CD4-positive, alpha-beta T cell (primary cell): ENCODE data around the gene ASTN2. TPM values are rescaled to one million over a fixed set of nuclear protein-coding genes. Genes with fewer than 3 reads are reported as not detected.

Source experiments
- ATAC-seq: fragments of 200-7000 bp; cut with Tn5 transposase; one replicate; pipeline ENCODE4 v1.10.0; 2022; ENCODE audit warnings: mild to moderate bottlenecking; ENCODE audit not compliant: poor library complexity
- CTCF ChIA-PET: fragments of 350-600 bp; sonication (Branson Sonifier 250); formaldehyde crosslinking; loops from one replicate; lab custom pipeline; 2021; ENCODE audit warnings: antibody characterized with exemption, inconsistent platforms; lab: Charles Lee
- POLR2A ChIA-PET: fragments of 350-600 bp; sonication (Branson Sonifier 250); formaldehyde crosslinking; loops from one replicate; lab custom pipeline; 2021; ENCODE audit warnings: antibody characterized with exemption, inconsistent platforms; lab: Charles Lee
- DNase-seq, 14 experiments: peaks; one replicate each; pipeline ENCODE4 v3.0.0-alpha.2; 2013 to 2020; ENCODE audit warnings: mixed read lengths in 2 of 14
- H3K27ac ChIP-seq, 2 donors: one replicate each; pipeline versions ENCODE4 v1.5.1 to v1.7.0; 2013; ENCODE audit warnings: low read length in 2 of 2, low read depth in 1 of 2, mild to moderate bottlenecking in 1 of 2
- H3K27me3 ChIP-seq, 2 experiments: 1 replicate in 1 of 2; 2 replicates in 1 of 2; pipeline versions ENCODE4 v1.6.1 to v1.7.0; 2013; ENCODE audit warnings: low read length in 2 of 2, control low read depth in 1 of 2, mild to moderate bottlenecking in 1 of 2, moderate library complexity in 1 of 2; ENCODE audit not compliant: insufficient read depth in 2 of 2, control insufficient read depth in 1 of 2
- H3K36me3 ChIP-seq: one replicate; pipeline ENCODE4 v1.6.1; 2013; ENCODE audit warnings: low read length, control low read depth; ENCODE audit not compliant: insufficient read depth
- H3K4me1 ChIP-seq: one replicate; pipeline ENCODE4 v1.6.1; 2013; ENCODE audit warnings: low read length, control low read depth; ENCODE audit not compliant: insufficient read depth
- H3K4me3 ChIP-seq: one replicate; pipeline ENCODE4 v1.5.1; 2013; ENCODE audit warnings: mild to moderate bottlenecking, low read length, moderate library complexity
- H3K9me3 ChIP-seq, 2 experiments: 1 replicate in 1 of 2; 2 replicates in 1 of 2; pipeline versions ENCODE4 v1.6.1 to v1.7.0; 2013; ENCODE audit warnings: low read length in 2 of 2, mild to moderate bottlenecking in 2 of 2, control low read depth in 1 of 2, moderate library complexity in 1 of 2; ENCODE audit not compliant: control insufficient read depth in 1 of 2, insufficient read depth in 1 of 2
- H3K27ac Mint-ChIP-seq: one replicate; pipeline ENCODE4 v1.8.0; 2020; ENCODE audit warnings: mixed read lengths
- H3K27me3 Mint-ChIP-seq: one replicate; pipeline ENCODE4 v1.8.0; 2021; ENCODE audit warnings: mixed read lengths
- H3K36me3 Mint-ChIP-seq: one replicate; pipeline ENCODE4 v1.8.0; 2021; ENCODE audit warnings: low read depth, mixed read lengths
- H3K4me1 Mint-ChIP-seq: one replicate; pipeline ENCODE4 v1.8.0; 2021; ENCODE audit warnings: low read depth, mixed read lengths
- H3K4me3 Mint-ChIP-seq: one replicate; pipeline ENCODE4 v1.8.0; 2020; ENCODE audit warnings: mild to moderate bottlenecking, mixed read lengths
- H3K9me3 Mint-ChIP-seq: one replicate; pipeline ENCODE4 v1.8.0; 2020; ENCODE audit warnings: mixed read lengths
- intact Hi-C, 2 experiments: fragments of 100-400 bp; cut with DNase I in 1 of 2; cut with micrococcal nuclease in 1 of 2; formaldehyde crosslinking; loops; one replicate each; pipeline versions ENCODE4 v1.15.1 to v1.9.0; 2023 to 2025; cut with DNase I, micrococcal nuclease
- total RNA-seq, 174 experiments: library from RNA in 2 of 174; stranded (reverse) in 2 of 174; gene quantifications; one replicate each; pipeline ENCODE4 v1.2.3 and lab custom pipeline; 2021 to 2026
- TF ChIP-seq, protein P1 (sequence below): fragments of 200-600 bp; IDR thresholded peaks from one replicate; pipeline ENCODE4 v1.8.0; 2022; ENCODE audit warnings: antibody characterized with exemption, mild to moderate bottlenecking

The ASTN2 gene
- total RNA-seq, 2 experiments from 2014 or later = 2.3 to 2.4 TPM

DNA sequence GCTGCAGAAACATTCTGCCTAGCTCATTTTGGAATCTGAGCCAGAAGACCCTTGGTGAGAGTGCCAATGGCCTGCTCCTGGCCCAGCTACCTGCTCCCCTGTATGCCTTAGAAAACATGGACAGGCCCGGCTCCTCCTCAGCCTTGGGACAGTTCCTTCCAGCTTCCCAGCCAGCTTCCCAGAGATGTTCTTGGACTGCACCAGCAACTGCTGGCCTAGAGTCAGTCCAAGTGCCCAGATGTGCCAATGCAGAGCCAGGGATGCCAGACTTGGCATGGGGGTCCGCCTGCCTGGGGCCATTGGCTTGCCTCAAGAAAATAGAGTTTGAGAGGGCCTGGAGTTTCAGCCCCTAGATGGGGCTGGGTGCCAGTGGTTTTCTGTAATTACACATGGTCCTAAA, 870.0 kb downstream of the ASTN2 start:
- Histone ChIP-seq H3K9me3 (peaks cover 0 to 3% of the 10 kb centered on the region in 2 experiments), H3K4me1 (no peaks in the 10 kb centered on the region), H3K27ac (no peak overlapping the region), H3K27me3 (no peaks in the 10 kb centered on the region), H3K4me3 (no peak overlapping the region), H3K36me3 (no peaks in the 10 kb centered on the region)
- POLR2A ChIA-PET = no interaction called here
- H3K36me3 Mint-ChIP-seq = no peaks in the 10 kb centered on the region
- no peak for ATAC-seq
- no peaks in the 10 kb centered on the region for H3K27me3 Mint-ChIP-seq
- H3K4me1 Mint-ChIP-seq = no peaks in the 10 kb centered on the region
- no peak overlapping the region for H3K4me3 Mint-ChIP-seq
- H3K27ac Mint-ChIP-seq = no peak overlapping the region
- H3K9me3 Mint-ChIP-seq = peaks cover 4% of the 10 kb centered on the region
- DNase-seq = no peak
- CTCF ChIA-PET = no interaction called here
- intact Hi-C loops = no loop called here
- TF ChIP-seq, protein P1, sequence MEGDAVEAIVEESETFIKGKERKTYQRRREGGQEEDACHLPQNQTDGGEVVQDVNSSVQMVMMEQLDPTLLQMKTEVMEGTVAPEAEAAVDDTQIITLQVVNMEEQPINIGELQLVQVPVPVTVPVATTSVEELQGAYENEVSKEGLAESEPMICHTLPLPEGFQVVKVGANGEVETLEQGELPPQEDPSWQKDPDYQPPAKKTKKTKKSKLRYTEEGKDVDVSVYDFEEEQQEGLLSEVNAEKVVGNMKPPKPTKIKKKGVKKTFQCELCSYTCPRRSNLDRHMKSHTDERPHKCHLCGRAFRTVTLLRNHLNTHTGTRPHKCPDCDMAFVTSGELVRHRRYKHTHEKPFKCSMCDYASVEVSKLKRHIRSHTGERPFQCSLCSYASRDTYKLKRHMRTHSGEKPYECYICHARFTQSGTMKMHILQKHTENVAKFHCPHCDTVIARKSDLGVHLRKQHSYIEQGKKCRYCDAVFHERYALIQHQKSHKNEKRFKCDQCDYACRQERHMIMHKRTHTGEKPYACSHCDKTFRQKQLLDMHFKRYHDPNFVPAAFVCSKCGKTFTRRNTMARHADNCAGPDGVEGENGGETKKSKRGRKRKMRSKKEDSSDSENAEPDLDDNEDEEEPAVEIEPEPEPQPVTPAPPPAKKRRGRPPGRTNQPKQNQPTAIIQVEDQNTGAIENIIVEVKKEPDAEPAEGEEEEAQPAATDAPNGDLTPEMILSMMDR = no peak

DNA sequence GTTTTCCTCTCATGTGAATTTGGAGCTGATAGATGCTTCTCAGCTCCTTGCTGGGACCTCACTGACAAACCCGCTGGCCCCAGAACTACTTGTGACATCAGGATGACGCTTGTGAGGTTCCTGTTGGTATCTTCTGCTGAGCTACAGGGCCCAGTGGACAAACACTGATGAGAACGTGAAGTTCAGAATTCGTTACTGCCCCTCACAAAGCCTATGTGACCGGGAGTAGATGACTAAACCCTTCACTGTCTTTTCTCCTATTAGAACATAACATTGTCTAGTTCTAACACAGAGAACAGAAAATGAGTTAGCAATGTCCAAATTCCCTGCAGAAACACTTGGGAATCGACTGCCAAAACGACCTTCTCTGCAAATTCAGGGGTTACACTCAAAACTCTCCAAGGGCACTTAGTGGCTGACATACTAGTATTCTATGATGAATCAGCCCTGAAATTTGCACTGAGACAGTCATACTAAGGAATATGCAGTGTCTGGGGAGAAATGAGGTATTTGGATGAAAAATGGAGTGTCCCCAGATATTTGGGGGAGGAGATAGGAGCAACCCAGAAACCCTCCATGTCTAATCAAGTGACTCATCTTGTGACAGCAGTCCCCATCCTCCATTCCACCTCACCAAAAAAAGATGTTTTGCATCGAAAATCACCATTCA, 871.0 kb downstream of the ASTN2 start:
- no peak overlapping the region for H3K4me3 Mint-ChIP-seq
- Histone ChIP-seq H3K4me3 (no peak overlapping the region), H3K27me3 (no peaks in the 10 kb centered on the region), H3K27ac (no peak overlapping the region), H3K36me3 (no peaks in the 10 kb centered on the region), H3K9me3 (no peaks in the 10 kb centered on the region), H3K4me1 (no peaks in the 10 kb centered on the region)
- DNase-seq (no peak), ATAC-seq (no peak)
- POLR2A ChIA-PET = no interaction called here
- intact Hi-C loops = no loop called here
- TF ChIP-seq, protein P1 = no peak
- H3K27ac Mint-ChIP-seq = no peak overlapping the region
- no peaks in the 10 kb centered on the region for H3K27me3 Mint-ChIP-seq
- CTCF ChIA-PET = no interaction called here
- H3K36me3 Mint-ChIP-seq = peaks cover 4% of the 10 kb centered on the region
- no peaks in the 10 kb centered on the region for H3K4me1 Mint-ChIP-seq
- peaks cover 4% of the 10 kb centered on the region for H3K9me3 Mint-ChIP-seq

DNA sequence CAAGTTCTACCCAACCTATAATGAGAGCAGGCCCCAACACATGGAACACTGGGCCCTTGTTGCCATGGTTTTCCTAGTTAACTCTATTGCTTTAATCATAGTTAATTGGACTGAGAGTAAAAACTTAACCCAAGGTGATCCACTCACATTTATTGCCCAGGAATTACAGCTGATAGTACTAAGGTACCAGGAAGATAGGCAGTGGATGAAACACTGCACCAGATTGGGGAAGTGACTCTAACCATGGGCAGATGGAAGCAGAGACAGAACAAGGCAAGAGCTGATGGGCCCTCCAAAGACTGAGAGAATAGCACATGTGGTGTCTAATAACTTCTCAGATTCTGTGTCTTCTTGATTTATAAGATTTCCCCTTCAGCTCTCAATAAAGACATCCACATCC, 873.5 kb downstream of the ASTN2 start:
- H3K4me3 ChIP-seq = no peak overlapping the region
- intact Hi-C loops = no loop called here
- POLR2A ChIA-PET = no interaction called here
- ATAC-seq (no peak), DNase-seq (no peak)
- Mint-ChIP-seq H3K27ac (no peak overlapping the region), H3K4me3 (no peak overlapping the region), H3K4me1 (no peaks in the 10 kb centered on the region), H3K27me3 (no peaks in the 10 kb centered on the region), H3K36me3 (peaks cover 19% of the 10 kb centered on the region), H3K9me3 (peaks cover 14% of the 10 kb centered on the region)
- CTCF ChIA-PET = no interaction called here
- no peaks in the 10 kb centered on the region for H3K36me3 ChIP-seq
- no peak overlapping the region for H3K27ac ChIP-seq
- H3K9me3 ChIP-seq = peaks cover 5 to 6% of the 10 kb centered on the region in 2 experiments
- no peaks in the 10 kb centered on the region for H3K4me1 ChIP-seq
- no peaks in the 10 kb centered on the region for H3K27me3 ChIP-seq
- TF ChIP-seq, protein P1 = no peak
